Right lobe of liver (tissue), 4 donors: ENCODE results near the gene TAF7L.

Experiments used
- POLR2A ChIP-seq: fragments of 450-650 bp; IDR thresholded peaks from one replicate; pipeline ENCODE4 v1.6.1; 2017; ENCODE audit warnings: antibody characterized with exemption, mild to moderate bottlenecking
- TF ChIP-seq, protein P1 (sequence below), 4 donors: fragments of 200-600 bp in 3 of 4; fragments of 450-650 bp in 1 of 4; IDR thresholded peaks; one replicate each; pipeline versions ENCODE4 v1.5.1 to v1.8.0; 2016 to 2022; ENCODE audit warnings: antibody characterized with exemption in 4 of 4, mild to moderate bottlenecking in 2 of 4
- donor health status: DM: no; HTN: no; CAD: no.
- donor health status: DM: no; HTN: no; CAD: no.
- donor health status: DM: no; HTN: yes; CAD: no.

DNA sequence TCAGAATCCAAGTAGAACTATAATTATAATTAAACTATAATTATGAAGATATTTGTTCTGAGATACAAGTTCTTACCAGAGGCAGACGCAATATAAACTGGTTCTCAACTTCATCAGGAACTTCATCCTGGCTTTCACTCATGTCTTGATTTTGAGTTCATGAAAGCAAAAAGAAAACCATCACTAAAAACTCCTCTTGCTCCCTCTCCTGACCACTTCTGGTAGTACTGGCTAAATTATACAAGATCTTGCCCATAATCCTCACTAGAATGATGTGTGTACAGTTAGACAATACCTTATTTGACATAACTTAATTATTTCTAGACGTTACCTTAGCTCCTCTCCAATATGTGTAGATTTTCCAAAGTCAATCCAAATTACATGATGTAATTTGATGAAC is 3.7 kb downstream of the TAF7L start:
- no peak for TF ChIP-seq POLR2A
- TF ChIP-seq, protein P1, sequence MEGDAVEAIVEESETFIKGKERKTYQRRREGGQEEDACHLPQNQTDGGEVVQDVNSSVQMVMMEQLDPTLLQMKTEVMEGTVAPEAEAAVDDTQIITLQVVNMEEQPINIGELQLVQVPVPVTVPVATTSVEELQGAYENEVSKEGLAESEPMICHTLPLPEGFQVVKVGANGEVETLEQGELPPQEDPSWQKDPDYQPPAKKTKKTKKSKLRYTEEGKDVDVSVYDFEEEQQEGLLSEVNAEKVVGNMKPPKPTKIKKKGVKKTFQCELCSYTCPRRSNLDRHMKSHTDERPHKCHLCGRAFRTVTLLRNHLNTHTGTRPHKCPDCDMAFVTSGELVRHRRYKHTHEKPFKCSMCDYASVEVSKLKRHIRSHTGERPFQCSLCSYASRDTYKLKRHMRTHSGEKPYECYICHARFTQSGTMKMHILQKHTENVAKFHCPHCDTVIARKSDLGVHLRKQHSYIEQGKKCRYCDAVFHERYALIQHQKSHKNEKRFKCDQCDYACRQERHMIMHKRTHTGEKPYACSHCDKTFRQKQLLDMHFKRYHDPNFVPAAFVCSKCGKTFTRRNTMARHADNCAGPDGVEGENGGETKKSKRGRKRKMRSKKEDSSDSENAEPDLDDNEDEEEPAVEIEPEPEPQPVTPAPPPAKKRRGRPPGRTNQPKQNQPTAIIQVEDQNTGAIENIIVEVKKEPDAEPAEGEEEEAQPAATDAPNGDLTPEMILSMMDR (IDR thresholded peaks at IDR 0.05), result peak; percentile 51 to 67 (median 62)
